ENCODE results near the gene LRP6.
A peak's percentile ranks its signal among the peaks of the same experiment; 100 is the strongest.

LRP6 gene

GRCh38 chr12:12181511-12181910 is 85.3 kb downstream of the LRP6 start:
- FAIRE-seq: no peak
- TF ChIP-seq, protein P1, sequence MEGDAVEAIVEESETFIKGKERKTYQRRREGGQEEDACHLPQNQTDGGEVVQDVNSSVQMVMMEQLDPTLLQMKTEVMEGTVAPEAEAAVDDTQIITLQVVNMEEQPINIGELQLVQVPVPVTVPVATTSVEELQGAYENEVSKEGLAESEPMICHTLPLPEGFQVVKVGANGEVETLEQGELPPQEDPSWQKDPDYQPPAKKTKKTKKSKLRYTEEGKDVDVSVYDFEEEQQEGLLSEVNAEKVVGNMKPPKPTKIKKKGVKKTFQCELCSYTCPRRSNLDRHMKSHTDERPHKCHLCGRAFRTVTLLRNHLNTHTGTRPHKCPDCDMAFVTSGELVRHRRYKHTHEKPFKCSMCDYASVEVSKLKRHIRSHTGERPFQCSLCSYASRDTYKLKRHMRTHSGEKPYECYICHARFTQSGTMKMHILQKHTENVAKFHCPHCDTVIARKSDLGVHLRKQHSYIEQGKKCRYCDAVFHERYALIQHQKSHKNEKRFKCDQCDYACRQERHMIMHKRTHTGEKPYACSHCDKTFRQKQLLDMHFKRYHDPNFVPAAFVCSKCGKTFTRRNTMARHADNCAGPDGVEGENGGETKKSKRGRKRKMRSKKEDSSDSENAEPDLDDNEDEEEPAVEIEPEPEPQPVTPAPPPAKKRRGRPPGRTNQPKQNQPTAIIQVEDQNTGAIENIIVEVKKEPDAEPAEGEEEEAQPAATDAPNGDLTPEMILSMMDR (IDR thresholded peaks at IDR 0.05; ENCODE audit: insufficient read depth, missing control alignments): no peak
- DNase-seq (ENCODE audit: insufficient read length, low spot score): no peak

GRCh38 chr12:12180575-12180974 is 86.3 kb downstream of the LRP6 start:
- TF ChIP-seq, protein P1 (IDR thresholded peaks at IDR 0.05; ENCODE audit: insufficient read depth, missing control alignments): no peak
- FAIRE-seq: no peak
- no peak for DNase-seq (ENCODE audit: insufficient read length, low spot score)

DNA sequence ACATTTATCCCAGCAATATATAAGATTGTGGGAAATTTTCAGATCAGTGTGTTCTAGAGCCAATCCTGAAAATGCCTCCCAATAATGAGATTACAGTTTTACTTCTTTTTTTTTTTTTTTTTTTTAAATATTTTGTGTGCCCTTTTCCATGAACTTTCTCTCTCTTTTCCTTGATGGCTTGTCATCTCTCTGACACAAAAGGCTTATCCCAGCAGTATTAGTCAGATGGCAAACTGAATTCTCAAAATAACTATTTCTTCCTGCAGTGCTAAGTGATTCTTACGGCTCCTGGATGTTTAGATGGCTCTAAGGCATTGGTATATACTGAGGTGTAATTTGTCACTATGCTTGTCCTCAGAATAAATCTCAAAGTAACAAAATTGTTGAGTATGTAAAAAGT is 86.7 kb downstream of the LRP6 start:
- TF ChIP-seq, protein P1 (IDR thresholded peaks at IDR 0.05; ENCODE audit: insufficient read depth, missing control alignments): no peak
- DNase-seq (ENCODE audit: insufficient read length, low spot score): no peak
- no peak for FAIRE-seq

- DNase-seq (ENCODE audit: insufficient read length, low spot score) (no peak), FAIRE-seq (no peak)
- TF ChIP-seq, protein P1 (IDR thresholded peaks at IDR 0.05; ENCODE audit: insufficient read depth, missing control alignments): no peak
These were observed 88.3 kb downstream of the LRP6 start for GRCh38 chr12:12178559-12178958.

DNA sequence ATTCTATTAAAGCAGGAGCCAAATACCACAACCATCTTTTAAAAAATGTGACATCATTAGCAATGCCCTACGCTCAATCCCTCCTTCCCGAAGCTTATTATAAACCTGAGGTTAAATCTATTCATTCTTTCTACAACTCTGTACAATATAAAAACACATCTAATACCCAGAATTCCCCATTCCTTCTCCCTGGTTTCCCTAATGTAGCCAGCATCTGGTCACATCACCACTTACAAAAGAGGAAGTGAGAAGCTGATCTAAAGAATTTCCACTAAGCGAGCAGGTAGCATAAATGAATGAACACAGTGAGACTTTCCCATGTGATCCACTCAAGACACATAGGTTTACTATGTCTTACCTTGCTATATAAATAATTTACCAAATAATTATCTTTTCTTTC is 90.4 kb downstream of the LRP6 start:
- DNase-seq (ENCODE audit: insufficient read length, low spot score) (no peak), FAIRE-seq (no peak)
- TF ChIP-seq, protein P1 (IDR thresholded peaks at IDR 0.05; ENCODE audit: insufficient read depth, missing control alignments): no peak

GRCh38 chr12:12171991-12172511 is 94.8 kb downstream of the LRP6 start:
- peak; percentile 11 for FAIRE-seq
- no peak for DNase-seq (ENCODE audit: insufficient read length, low spot score)

DNA sequence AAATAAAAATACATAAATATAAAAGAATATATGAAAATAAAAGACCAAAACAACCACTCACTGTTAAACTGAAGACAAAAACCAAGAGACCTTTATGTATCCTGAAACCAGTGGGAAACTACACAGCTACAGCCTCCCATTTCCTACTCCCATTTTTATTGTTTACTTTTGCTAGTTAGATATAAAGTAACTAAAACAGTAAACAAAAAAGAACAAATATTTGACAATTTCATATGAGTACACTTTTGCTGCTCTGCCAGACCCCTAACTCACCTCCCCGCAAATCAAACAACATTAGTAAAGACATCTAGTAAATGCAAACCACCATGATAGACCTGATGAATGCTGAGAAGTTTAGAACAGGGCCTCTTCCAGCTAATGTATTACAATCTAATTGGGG is 99.0 kb downstream of the LRP6 start:
- TF ChIP-seq, protein P1 (IDR thresholded peaks at IDR 0.05; ENCODE audit: insufficient read depth, missing control alignments): no peak
- DNase-seq (ENCODE audit: insufficient read length, low spot score): no peak

More at GRCh38 chr12:12171991-12172511, 94.8 kb downstream of the LRP6 start:
- TF ChIP-seq, protein P1 (IDR thresholded peaks at IDR 0.05; ENCODE audit: insufficient read depth, missing control alignments): no peak

More for the DNA sequence above, 99.0 kb downstream of the LRP6 start:
- FAIRE-seq: no peak
